SK-N-SH (cell line): Measurements from ENCODE around the gene DDAH2.

Experiments
- CTCF ChIP-seq: fragments of 200-600 bp; sonication (generic); IDR thresholded peaks from 2 replicates; pipeline ENCODE4 v1.6.1; 2017; ENCODE audit warnings: antibody characterized with exemption, mild to moderate bottlenecking, moderate library complexity
- TEAD4 ChIP-seq: IDR thresholded peaks from 2 replicates; pipeline ENCODE4 v1.4.0; 2012; ENCODE audit warnings: mild to moderate bottlenecking, borderline replicate concordance; ENCODE audit not compliant: insufficient read depth

GRCh38 chr6:31764198-31764597 is 35.1 kb upstream of the DDAH2 start:
- no peak for TF ChIP-seq CTCF
- TF ChIP-seq TEAD4, result no peak
